Osteoblast (primary cell): ENCODE data around the gene CHST9. TPM values are rescaled to one million over a fixed set of nuclear protein-coding genes. Genes with fewer than 3 reads are reported as not detected.

Experiments used
- DNase-seq: peaks from one replicate; pipeline ENCODE4 v3.0.0; 2011; ENCODE audit warnings: low spot score, mixed read lengths; ENCODE audit not compliant: insufficient read length; ENCODE audit errors: missing footprints
- H2AFZ ChIP-seq: 2 replicates; pipeline ENCODE4 v1.6.0; 2011; ENCODE audit warnings: mild to moderate bottlenecking, low read length
- H3K27ac ChIP-seq: 2 replicates; pipeline ENCODE4 v1.5.1; 2011; ENCODE audit warnings: mild to moderate bottlenecking, low read depth, low read length, moderate library complexity
- H3K27me3 ChIP-seq: 2 replicates; pipeline ENCODE4 v1.6.0; 2012; ENCODE audit warnings: mild to moderate bottlenecking, control low read depth, inconsistent platforms, low read length, moderate library complexity; ENCODE audit not compliant: insufficient read depth
- H3K36me3 ChIP-seq: 2 replicates; pipeline ENCODE4 v1.5.1; 2011; ENCODE audit warnings: mild to moderate bottlenecking, low read length, control low read depth, moderate library complexity; ENCODE audit not compliant: insufficient read depth
- H3K4me1 ChIP-seq: 2 replicates; pipeline ENCODE4 v1.5.1; 2011; ENCODE audit warnings: mild to moderate bottlenecking, low read length, control low read depth, moderate library complexity; ENCODE audit not compliant: insufficient read depth
- H3K4me2 ChIP-seq: 2 replicates; pipeline ENCODE4 v1.6.0; 2011; ENCODE audit warnings: mild to moderate bottlenecking, low read length; ENCODE audit not compliant: insufficient read depth
- H3K4me3 ChIP-seq: fragments of 200-600 bp; sonication (generic); 3 replicates; pipeline ENCODE4 v1.5.1; 2012; ENCODE audit warnings: mild to moderate bottlenecking, low read length, inconsistent platforms; ENCODE audit not compliant: insufficient read depth
- H3K79me2 ChIP-seq: 2 replicates; pipeline ENCODE4 v1.6.0; 2012; ENCODE audit warnings: mild to moderate bottlenecking, low read length, control low read depth, inconsistent platforms; ENCODE audit not compliant: insufficient read depth
- H3K9me3 ChIP-seq: 2 replicates; pipeline ENCODE4 v1.5.1; 2011; ENCODE audit warnings: low read depth, low read length, control low read depth
- H4K20me1 ChIP-seq: 2 replicates; pipeline ENCODE4 v1.6.0; 2012; ENCODE audit warnings: mild to moderate bottlenecking, low read length, control low read depth; ENCODE audit not compliant: insufficient read depth
- CTCF ChIP-seq: IDR thresholded peaks from 2 replicates; pipeline ENCODE4 v1.5.1; 2011; ENCODE audit warnings: mild to moderate bottlenecking, low read depth, low read length, moderate library complexity; ENCODE audit errors: extremely low read depth
- total RNA-seq: library from RNA; depleted of rRNA; stranded (reverse); fragments of >200 nt; gene quantifications from 2 replicates; pipeline ENCODE4 v1.2.3, GENCODE V29; 2012

Gene CHST9
- total RNA-seq, 1 donor: not detected

- H2AFZ ChIP-seq: no peak overlapping the region
- no peaks in the 10 kb centered on the region for H3K4me1 ChIP-seq
- H3K27ac ChIP-seq: no peak overlapping the region
- no peaks in the 10 kb centered on the region for H3K79me2 ChIP-seq
- no peak overlapping the region for H3K4me3 ChIP-seq
- no peaks in the 10 kb centered on the region for H4K20me1 ChIP-seq
- no peak for TF ChIP-seq CTCF
- H3K36me3 ChIP-seq: no peaks in the 10 kb centered on the region
- peaks cover 2% of the 10 kb centered on the region for H3K9me3 ChIP-seq
- H3K4me2 ChIP-seq: no peak overlapping the region
- DNase-seq: no peak
- no peaks in the 10 kb centered on the region for H3K27me3 ChIP-seq
Observed at GRCh38 chr18:27062802-27063201, 122.3 kb downstream of the CHST9 start.

- no peak for TF ChIP-seq CTCF
- H3K4me2 ChIP-seq: no peak overlapping the region
- no peak overlapping the region for H2AFZ ChIP-seq
- no peaks in the 10 kb centered on the region for H3K27me3 ChIP-seq
- no peak overlapping the region for H3K4me3 ChIP-seq
- H3K36me3 ChIP-seq: no peaks in the 10 kb centered on the region
- H3K27ac ChIP-seq: no peak overlapping the region
- DNase-seq: no peak
- no peaks in the 10 kb centered on the region for H3K4me1 ChIP-seq
- H3K9me3 ChIP-seq: peaks cover 2% of the 10 kb centered on the region
- no peaks in the 10 kb centered on the region for H4K20me1 ChIP-seq
- no peaks in the 10 kb centered on the region for H3K79me2 ChIP-seq
Observed at GRCh38 chr18:27061488-27062095, 123.5 kb downstream of the CHST9 start.

GRCh38 chr18:27057519-27058234 is 127.4 kb downstream of the CHST9 start:
- Histone ChIP-seq H3K4me3 (no peak overlapping the region), H3K4me2 (no peak overlapping the region)

More at GRCh38 chr18:27057519-27058234, 127.4 kb downstream of the CHST9 start:
- no peaks in the 10 kb centered on the region for H3K4me1 ChIP-seq
- no peak overlapping the region for H2AFZ ChIP-seq
- no peaks in the 10 kb centered on the region for H4K20me1 ChIP-seq
- no peaks in the 10 kb centered on the region for H3K36me3 ChIP-seq
- TF ChIP-seq CTCF: no peak
- no peak for DNase-seq
- no peaks in the 10 kb centered on the region for H3K79me2 ChIP-seq
- H3K27ac ChIP-seq: no peak overlapping the region
- no peaks in the 10 kb centered on the region for H3K9me3 ChIP-seq
- no peaks in the 10 kb centered on the region for H3K27me3 ChIP-seq
